GM12872 (cell line): Measurements from ENCODE around the gene COL23A1.

Experiments used
- CTCF ChIP-seq: IDR thresholded peaks from 3 replicates; pipeline ENCODE4 v1.5.1; 2011; ENCODE audit warnings: low read depth, mild to moderate bottlenecking, low read length, moderate library complexity; ENCODE audit not compliant: insufficient read depth

The COL23A1 gene

GRCh38 chr5:178586396-178586795 is 3.8 kb downstream of the COL23A1 start:
- no peak for TF ChIP-seq CTCF

DNA sequence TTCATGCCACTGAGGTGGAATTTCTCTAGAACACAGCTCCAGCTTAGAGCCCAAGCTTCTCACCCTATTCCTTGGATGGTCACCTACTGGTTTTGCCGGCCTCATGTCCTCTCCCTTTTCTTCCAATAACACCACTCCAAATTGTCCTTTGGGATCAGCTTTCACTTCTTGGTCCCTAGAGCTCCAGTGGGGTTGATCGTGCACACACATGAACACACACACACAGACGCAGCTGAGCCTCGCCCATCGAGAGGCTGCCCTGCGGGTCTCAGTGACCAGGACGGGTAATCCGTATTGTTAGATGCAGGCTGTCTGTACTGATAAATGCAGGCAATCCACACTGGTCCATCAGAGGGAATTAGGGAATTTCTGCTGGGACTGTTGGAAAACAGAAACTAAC is 6.9 kb downstream of the COL23A1 start:
- TF ChIP-seq CTCF: no peak

GRCh38 chr5:178582291-178582690 is 7.9 kb downstream of the COL23A1 start:
- TF ChIP-seq CTCF: no peak

DNA sequence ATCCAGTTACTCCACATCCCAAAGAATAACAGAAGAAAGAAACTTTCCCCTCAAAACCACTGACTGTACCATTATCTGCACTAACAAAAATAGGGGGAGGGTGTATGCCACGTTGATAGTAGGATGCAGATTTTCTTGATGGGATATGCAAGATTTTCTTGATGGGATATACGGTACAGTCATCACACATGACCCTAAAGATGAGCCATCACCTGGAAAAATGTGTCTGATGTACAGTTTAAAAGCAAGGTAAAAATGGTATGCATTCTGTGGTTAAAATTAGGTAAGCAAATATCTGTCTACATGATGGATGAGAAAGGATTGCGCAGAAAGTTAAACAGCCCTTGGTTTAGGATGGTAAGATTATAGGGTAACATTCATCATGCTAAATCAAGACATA is 8.6 kb downstream of the COL23A1 start:
- no peak for TF ChIP-seq CTCF

- no peak for TF ChIP-seq CTCF
Measured at GRCh38 chr5:178580271-178580955, 9.8 kb downstream of the COL23A1 start.

- no peak for TF ChIP-seq CTCF
Measured at GRCh38 chr5:178577944-178578343, 12.2 kb downstream of the COL23A1 start.

GRCh38 chr5:178577376-178577839 is 12.8 kb downstream of the COL23A1 start:
- TF ChIP-seq CTCF: no peak
